GM21390 (cell line): ENCODE data around the gene SSR1.
"Not testable (repeated sequence)": the region's sequence is repeated elsewhere in the genome, so short reads cannot be mapped to it uniquely, and the experiment has no call there.

Source experiments
- ATAC-seq: cut with Tn5 transposase; IDR thresholded peaks from one replicate; pipeline ENCODE4 v1.9.1; 2021; ENCODE audit not compliant: unreplicated experiment

SSR1 gene

DNA sequence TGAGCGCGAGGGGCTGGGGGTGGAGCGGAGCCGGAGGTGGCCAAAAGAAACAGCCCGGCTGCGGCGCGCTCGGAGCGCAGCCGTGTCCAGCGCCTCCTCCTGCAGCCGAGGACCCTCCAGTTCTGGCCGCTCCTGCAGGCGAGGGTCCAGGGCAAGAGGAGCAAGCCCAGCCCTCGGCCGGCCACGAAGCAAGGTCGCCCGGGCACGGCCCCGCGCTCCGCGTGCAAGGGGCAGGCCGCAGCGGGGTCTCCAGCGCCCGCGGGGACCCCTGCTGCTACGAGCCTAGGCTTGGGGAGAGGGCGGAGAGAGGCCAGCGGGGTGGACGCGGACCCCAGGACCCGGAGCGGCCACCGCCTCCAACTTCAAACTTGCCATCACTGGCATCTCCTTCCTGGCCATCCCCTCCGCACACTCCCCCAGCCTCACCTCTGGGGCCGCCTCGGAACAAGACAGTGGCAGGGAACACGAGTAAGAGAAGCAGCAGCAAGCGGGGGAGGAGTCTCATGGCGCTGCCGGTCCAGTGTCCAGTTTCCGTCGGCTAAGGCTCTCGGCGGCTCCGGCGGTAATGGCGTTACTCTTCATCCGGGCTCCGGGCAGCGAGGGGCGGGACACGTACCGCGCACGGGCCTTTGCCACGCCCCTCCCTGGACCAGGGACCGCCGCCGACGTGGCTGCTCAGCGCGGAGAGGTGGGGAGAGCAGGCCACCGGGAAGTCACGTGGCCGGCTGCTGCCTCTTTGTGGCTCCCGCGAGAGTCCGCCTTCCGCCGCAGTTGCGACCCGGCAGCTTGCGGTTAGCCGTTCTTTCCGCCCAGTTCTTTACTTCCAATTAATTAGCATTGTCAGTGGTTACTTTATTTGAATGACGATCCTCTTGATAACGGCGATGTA, at the start of gene SSR1:
SSR1 (minus strand) TSS at position 584 of the 889 bp plus-strand sequence; CDS start at position 505, 79 bp downstream.
- peak; percentile 98 for ATAC-seq

DNA sequence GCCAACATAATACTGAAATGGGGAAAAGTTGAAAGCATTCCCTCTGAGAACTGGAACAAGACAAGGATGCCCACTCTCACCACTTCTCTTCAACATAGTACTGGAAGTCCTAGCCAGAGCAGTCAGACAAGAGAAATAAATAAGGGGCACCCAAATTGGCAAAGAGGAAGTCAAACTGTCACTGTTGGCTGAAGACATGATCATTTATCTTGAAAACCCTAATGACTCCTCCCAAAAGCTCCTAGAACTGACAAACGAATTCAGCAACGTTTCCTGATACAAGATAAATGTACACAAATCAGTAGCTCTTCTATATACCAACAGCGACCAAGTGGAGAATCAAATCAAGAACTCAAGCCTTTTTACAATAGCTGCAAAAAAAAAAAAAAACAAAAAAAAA, 38.9 kb upstream of the SSR1 start:
- ATAC-seq, result not testable (repeated sequence)

DNA sequence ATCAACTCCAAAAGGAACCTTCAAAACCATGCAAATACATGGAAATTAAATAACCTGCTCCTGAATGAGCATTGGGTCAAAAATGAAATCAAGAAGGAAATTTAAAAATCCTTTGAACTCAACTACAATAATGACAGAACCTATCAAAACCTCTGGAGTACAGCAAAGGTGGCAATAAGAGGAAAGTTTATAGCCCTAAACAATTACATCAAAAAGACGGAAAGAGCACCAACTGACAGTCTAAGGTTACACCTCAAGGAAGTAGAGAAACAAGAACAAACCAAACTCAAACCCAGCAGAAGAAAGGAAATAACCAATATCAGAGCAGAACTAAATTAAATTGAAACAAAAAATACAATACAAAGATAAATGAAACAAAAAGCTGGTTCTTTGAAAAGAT, 37.6 kb upstream of the SSR1 start:
- not testable (repeated sequence) for ATAC-seq

DNA sequence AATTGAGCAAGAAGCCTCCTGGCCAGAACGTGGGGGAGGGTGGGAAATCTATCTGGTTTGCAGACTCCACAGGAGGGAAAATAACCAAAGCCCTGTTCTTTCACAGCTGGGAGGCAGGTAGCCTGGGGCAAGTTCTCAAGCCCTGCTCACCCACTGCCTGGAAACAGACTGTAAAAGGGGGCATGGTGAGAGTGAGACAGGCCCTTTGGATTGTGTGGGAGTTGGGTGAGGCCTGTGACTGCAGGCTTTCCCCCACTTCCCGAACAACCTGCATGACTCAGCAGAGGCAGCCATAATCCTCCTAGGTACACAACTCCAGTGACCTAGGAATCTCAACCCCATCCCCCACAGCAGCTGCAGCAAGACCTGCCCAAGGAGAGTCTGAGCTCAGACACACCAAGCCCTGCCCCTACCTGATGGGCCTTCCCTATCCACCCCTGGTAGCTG, 34.6 kb upstream of the SSR1 start:
- not testable (repeated sequence) for ATAC-seq

DNA sequence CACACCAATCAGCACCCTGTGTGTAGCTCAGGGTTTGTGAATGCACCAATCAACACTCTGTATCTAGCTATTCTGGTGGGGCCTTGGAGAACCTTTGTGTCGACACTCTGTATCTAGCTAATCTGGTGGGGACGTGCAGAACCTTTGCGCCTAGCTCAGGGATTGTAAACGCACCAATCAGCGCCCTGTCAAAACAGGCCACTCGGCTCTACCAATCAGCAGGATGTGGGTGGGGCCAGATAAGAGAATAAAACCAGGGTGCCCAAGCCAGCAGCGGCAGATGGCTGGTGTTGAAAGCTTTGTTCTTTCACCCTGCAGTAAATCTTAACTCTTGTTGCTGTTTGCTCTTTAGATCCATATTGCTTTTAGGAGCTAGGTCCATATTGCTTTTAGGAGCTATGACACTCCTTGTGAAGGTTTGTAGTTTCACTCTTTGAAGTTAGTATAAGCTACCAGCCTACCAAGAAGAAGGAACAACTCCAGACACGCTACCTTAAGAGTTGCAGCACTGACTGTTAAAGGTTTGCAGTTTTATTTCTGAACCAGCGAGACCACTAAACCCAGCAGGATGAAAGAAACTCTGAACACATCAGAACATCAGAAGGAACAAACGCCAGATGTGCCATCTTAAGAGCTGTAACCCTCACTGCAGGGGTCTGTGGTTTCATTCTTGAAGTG, 31.9 kb upstream of the SSR1 start:
- ATAC-seq, result not testable (repeated sequence)

- no peak for ATAC-seq
Observed at GRCh38 chr6:7343546-7344475, 30.8 kb upstream of the SSR1 start.

DNA sequence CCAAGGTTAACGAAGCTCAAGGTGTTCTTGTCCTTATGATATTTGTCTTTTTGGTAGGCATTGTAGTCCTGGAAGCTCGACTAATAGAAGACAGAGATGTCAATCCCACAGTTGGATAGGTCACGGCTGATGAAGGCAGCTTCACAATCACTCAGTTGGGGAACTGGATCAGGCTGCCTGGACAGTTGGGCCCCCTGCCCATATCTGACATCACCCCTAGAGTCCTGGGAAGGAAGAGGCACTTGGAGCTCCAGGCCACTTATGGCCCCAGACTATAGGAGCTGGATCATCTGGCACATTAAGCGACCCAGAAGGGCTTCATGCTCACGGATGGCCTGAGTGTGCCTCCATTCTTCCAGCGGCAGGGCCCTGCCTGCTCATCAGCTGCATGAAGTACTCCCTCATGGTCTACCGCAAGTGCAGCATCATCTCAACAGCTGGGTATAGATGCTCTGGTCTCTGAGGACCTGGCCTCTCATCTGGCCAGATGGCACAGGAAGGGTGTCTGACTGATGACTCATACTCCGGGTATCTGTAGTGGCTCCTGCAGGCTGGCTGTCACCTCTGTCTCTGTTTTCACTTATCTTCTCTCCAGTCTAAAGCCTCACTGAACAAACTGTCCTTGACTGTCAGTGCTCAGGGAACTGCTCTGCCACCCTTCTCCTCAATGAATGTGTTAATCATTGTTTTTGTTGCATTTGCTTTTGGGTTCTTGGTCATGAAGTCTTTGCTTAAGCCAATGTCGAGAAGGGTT, 29.2 kb upstream of the SSR1 start:
- peak; percentile 79 for ATAC-seq

- no peak for ATAC-seq
Observed at GRCh38 chr6:7341271-7341670, 28.3 kb upstream of the SSR1 start.

DNA sequence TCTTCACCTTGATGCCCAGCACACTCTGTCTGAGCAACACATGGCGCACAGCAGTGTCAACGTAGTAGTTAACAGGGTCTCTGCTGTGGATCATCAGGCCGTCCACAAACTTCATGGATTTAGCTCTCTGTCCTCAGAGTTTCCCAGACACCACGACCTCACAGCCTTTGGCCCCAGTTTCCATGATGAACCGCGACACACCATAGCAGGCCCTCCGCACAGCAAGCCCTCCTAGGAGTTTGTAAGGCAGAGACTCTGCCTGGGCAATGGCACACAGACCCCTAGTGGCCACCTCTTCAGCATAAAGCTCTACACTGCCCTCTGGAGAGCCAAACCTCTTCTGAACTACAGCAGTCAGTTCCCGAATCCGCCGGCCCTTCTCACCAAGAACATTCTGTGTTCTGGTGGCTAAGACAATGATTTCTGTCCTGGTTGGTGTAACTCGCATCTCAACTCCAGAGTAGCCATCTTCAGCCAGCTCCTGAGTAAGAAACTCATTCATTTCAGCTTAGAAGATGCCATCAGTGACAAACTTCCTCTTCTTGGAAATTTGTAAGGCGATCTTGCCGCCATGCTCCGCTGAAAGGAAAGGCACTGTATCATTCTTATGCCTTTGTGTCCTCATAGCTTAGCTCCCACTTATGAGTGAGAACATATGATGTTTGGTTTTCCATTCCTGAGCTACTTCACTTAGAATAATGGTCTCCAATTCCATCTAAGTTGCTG, 26.2 kb upstream of the SSR1 start:
- not testable (repeated sequence) for ATAC-seq

- ATAC-seq, result no peak
Observed at GRCh38 chr6:7338031-7338430, 25.0 kb upstream of the SSR1 start.

DNA sequence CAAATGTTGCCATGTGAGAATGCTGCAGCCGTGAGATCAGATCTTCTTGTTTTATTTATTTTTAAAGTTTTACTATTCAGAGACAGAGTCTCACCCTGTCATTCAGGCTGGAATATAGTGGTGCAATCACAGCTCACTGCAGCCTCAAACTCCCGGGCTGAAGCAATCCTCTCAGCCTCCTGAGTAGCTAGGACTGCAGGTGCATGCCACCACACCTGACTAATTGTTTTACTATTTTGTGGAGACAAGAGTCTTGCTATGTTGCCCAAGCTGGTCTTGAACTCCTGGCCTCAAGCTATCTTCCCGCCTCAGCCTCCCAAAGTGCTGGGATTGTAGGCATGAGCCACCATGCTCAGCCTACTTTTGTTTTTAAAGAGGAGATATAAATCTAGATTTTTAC, 22.5 kb upstream of the SSR1 start:
- ATAC-seq, result no peak

DNA sequence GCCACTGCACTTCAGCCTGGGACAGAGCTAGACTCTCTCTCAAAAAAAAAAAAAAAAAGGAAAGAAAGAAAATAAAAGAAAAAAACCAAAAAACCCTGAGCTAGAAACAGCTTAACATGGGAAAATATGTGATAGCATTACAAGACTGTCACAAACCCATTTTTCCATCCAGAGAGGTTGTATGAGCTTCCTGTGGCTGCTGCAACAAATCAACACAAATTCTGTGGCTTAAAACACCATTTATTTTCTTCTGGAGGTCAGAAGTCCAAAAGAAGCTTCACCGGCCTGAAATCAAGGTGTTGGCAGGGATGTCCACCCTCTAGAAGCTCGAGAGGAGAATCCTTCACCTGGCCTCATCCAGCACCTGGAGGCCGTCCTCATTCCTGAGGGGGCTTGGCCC, 21.7 kb upstream of the SSR1 start:
- no peak for ATAC-seq

- ATAC-seq, result no peak
Observed at GRCh38 chr6:7332090-7332745, 19.2 kb upstream of the SSR1 start.

GRCh38 chr6:7331452-7331851, 18.5 kb upstream of the SSR1 start:
- ATAC-seq, result no peak

- ATAC-seq, result no peak
Observed at GRCh38 chr6:7328243-7328642, 15.2 kb upstream of the SSR1 start.

- no peak for ATAC-seq
Observed at GRCh38 chr6:7325750-7326149, 12.8 kb upstream of the SSR1 start.

GRCh38 chr6:7324520-7324919, 11.5 kb upstream of the SSR1 start:
- peak; percentile 71 for ATAC-seq

DNA sequence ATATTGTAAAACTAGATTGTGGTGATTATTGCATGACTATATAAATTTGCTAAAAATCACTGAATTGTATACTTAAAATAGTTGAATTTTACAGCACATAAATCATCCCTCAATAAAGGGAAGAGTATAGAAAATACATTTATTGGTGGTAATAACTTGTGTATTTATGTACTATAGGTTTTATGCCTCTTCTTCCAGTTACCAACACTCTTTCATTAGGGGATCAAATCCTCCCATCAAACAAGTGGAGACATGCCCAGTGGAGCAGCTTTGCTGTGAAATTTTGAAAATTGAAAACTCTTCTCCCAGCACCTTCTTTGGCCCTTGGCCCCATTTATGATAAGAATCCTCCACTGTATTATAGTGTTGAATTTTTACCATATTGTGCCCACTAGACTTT, 10.1 kb upstream of the SSR1 start:
- ATAC-seq, result no peak

DNA sequence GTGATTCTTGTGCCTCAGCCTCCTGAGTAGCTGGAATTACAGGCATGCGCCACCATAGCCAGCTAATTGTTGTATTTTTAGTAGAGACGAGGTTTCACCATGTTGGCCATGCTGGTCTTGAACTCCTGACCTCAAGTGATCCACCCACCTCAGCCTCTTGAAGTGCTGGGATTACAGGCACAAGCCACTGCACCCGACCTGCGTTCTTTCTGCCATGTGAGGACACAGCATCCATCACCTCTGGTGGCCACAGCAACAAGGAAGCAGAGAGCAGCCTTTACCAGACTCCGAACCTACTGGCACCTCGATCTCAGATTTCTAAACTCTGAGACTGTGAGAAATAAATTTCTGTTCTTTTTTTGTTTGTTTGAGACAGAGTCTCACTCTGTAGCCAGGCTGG, 8.9 kb upstream of the SSR1 start:
- ATAC-seq, result not testable (repeated sequence)
